Stimulated activated CD4-positive, alpha-beta T cell treated with anti-CD3 and anti-CD28 coated beads, Interleukin-12 subunit alpha, Interleukin-12 subunit beta, amount 100 ng/mL, for 48 hours (primary cell): ENCODE data around the gene DNAL4.

Experiments used
- DNase-seq, 3 donors: peaks; one replicate each; pipeline ENCODE4 v3.0.0-alpha.2; 2020; ENCODE audit warnings: low read depth in 2 of 3, low spot score in 1 of 3

The DNAL4 gene

GRCh38 chr22:38741576-38741975, 52.4 kb downstream of the DNAL4 start:
- DNase-seq, result no peak

- no peak for DNase-seq
Observed at GRCh38 chr22:38741166-38741565, 52.8 kb downstream of the DNAL4 start.

- no peak for DNase-seq
Observed at GRCh38 chr22:38740754-38741153, 53.2 kb downstream of the DNAL4 start.

GRCh38 chr22:38740116-38740723, 53.7 kb downstream of the DNAL4 start:
- DNase-seq, result no peak

- no peak for DNase-seq
Observed at GRCh38 chr22:38739300-38740055, 54.5 kb downstream of the DNAL4 start.

- no peak for DNase-seq
Observed at GRCh38 chr22:38738475-38739070, 55.4 kb downstream of the DNAL4 start.

- no peak for DNase-seq
Observed at GRCh38 chr22:38737302-38738060, 56.5 kb downstream of the DNAL4 start.

GRCh38 chr22:38736257-38736570, 57.7 kb downstream of the DNAL4 start:
- DNase-seq, result no peak

GRCh38 chr22:38735465-38736256, 58.3 kb downstream of the DNAL4 start:
- DNase-seq, result no peak

GRCh38 chr22:38735126-38735464, 58.8 kb downstream of the DNAL4 start:
- no peak for DNase-seq

- DNase-seq, result no peak
Observed at GRCh38 chr22:38734421-38735100, 59.4 kb downstream of the DNAL4 start.

- no peak for DNase-seq
Observed at GRCh38 chr22:38733724-38734381, 60.1 kb downstream of the DNAL4 start.

GRCh38 chr22:38733329-38733723, 60.6 kb downstream of the DNAL4 start:
- DNase-seq, result no peak

- DNase-seq, result no peak
Observed at GRCh38 chr22:38732251-38732815, 61.6 kb downstream of the DNAL4 start.

- DNase-seq, result no peak
Observed at GRCh38 chr22:38731703-38732161, 62.2 kb downstream of the DNAL4 start.

GRCh38 chr22:38730411-38730871, 63.5 kb downstream of the DNAL4 start:
- no peak for DNase-seq

- DNase-seq, result no peak
Observed at GRCh38 chr22:38729946-38730345, 64.0 kb downstream of the DNAL4 start.

GRCh38 chr22:38728871-38729796, 64.8 kb downstream of the DNAL4 start:
- no peak for DNase-seq
